NCI-H1105 treated with DMSO at 0.1 percent for 48 hours (cell line): ENCODE measurements around the gene C11orf54.
"Not testable (repeated sequence)": the region's sequence is repeated elsewhere in the genome, so short reads cannot be mapped to it uniquely, and the experiment has no call there.

ENCODE experiments used
- DNase-seq: peaks from one replicate; lab custom pipeline; 2025; lab: John Stamatoyannopoulos, UW

Gene C11orf54

DNA sequence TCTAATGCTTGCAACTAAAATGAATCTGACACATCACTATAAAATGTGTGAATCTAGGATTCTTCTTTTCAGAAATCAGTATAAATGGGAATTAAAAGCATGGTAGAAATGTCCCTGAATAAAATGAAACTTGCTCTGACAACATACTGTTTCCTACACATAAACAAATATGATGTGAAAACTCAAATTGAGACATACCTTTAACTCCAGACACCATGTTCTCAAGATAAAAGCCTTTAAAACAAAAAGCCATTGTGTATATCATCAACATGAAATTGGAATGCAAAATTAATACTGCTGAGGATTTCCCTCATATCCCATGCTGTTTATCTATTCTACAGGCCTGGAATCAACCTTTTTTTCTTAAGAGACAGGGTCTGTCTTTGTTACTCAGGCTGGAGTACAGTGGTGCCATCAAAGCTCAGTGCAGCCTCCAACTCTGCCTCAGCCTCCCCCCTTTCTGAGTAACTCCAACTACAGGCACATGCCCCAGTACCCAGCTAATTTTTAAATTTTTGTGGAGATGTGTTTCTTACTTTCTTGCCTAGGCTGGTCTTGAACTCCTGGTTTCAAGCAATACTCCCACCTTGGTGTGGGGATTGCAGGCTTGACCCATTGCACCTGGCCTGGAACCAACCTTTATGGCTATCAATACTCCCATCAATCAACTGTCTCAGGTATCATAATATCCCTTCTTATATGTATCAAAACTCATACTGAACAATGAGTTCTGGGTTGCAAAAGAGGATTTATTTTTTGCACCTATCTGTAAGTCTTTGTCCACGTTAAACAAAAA, 6.8 kb upstream of the C11orf54 start:
- no peak for DNase-seq

DNA sequence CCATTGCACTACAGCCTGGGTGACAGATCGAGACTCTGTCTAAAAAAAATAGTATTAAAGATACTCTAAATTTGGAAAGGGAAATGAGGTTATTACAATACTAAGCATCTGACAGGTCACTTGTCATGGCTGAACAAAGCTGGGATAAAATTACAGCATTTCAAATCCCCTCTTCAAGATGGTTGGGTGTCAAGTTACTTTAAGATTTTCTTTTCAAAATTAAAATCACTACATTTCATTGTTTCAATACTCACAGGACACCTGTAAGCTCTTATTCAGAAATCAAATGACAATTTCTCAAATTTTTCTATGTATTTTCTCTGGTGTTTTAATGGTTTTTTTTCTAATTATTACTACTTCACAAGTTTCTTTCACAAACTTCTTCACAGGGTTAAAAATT, 5.8 kb upstream of the C11orf54 start:
- DNase-seq = no peak

GRCh38 chr11:93736129-93736528, 5.3 kb upstream of the C11orf54 start:
- DNase-seq = no peak

GRCh38 chr11:93737904-93738612, 3.4 kb upstream of the C11orf54 start:
- DNase-seq = no peak

DNA sequence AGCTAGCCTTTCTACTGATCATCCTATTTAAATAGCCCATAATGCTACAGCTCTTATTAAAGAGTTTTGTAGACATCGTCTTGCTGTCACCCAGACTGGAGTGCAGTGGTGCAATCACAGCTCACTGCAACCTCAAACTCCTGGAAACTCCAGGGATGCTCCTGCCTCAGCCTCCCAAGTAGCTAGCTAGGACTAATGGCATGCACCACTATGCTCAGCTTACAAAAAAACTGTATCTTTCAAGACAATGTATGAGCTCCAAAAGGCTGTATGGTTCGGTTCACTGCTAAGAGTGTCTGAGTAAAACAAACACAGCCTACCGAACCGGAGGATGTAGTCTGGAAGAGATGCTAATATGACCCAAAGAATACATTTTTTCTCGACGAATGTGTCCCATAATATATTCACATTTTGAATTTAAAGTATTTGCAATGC, 2.8 kb upstream of the C11orf54 start:
- no peak for DNase-seq

DNA sequence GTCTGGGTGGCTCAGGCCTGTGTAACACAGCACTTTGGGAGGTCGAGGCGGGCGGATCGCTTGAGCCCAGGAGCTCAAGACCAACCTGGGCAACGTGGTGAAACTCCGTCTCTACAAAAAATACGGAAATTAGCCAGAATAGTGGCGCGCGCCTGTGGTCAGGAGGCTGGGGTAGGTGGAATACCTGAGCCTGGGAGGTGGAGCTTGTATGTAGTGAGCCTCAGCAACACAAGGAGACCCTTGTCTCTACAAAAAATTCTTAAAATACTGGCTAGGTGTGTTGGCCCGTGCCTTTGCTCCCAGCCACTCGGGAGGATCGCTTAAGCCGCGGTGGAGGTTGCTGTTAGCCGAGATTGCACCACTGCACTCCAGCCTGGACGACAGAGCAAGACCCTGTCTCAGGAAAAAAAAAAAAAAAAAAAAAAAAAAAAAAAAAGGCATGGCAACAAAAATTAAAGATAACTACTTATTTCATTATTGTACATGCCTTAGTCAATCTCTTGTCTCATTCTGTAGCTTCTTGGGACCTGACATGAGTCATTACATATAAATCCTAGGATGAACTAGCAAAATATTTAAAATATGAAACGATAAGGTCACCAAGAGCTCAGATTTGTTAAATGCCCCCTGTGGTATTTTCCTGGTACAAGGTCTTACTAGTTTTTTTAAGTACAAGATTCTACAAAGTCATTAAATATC, 1.3 kb upstream of the C11orf54 start:
- no peak for DNase-seq

DNA sequence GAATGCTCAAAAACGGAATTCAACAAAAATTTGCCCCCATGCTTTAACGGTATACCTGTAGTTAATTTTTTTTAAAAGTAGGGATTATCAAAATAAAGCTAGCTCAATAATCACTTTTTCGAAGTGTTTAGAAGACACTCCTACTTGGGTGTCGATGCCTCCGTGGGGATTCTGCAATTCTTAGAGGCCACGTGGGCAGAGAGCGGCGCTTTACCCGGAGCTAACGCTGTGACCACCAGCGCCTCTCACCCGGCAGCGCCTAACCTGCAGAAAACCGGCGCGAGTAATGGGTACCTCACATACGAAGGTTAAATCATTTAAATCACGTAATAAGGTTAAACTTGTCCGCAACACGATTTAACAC, 760 bp upstream of the C11orf54 start:
- DNase-seq = peak; percentile 67

DNA sequence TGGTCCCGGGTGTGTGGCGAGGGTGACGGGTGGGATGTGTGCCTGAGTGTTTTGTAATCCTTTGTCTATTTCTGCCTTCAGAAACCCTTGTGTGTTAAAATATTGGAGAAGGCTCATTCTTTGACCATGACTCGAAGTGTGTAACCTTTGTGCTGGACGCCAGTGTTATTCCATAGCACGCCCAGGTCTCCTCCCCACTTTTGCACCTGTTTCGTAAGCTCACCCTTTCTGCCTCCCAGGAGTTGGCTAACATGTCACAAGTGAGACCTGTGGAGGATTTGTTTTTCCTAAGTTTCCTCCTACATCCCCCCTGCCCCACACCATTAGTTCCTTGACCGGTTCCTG, 382 bp downstream of the C11orf54 start:
- peak; percentile 59 for DNase-seq

- no peak for DNase-seq
Observed at GRCh38 chr11:93743291-93743690, 1.8 kb downstream of the C11orf54 start.

DNA sequence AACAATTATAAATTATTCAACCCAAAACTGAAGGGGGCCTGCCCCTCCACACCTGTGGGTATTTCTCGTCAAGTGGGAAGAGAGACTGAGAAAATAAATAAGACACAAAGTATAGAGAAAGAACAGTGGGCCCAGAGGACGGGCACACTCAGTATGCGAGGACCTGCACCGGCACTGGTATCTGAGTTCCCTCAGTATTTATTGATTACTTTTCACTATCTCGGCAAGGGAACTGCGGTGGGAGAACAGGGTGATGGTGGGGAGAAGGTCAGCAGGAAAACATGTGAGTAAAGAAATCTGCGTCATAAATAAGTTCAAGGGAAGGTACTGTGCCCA, 3.2 kb downstream of the C11orf54 start:
- DNase-seq = no peak

GRCh38 chr11:93745005-93745755, 3.7 kb downstream of the C11orf54 start:
- not testable (repeated sequence) for DNase-seq

GRCh38 chr11:93746101-93746500, 4.6 kb downstream of the C11orf54 start:
- DNase-seq = no peak

GRCh38 chr11:93747122-93747521, 5.7 kb downstream of the C11orf54 start:
- no peak for DNase-seq

GRCh38 chr11:93751001-93751400, 9.5 kb downstream of the C11orf54 start:
- DNase-seq = no peak

DNA sequence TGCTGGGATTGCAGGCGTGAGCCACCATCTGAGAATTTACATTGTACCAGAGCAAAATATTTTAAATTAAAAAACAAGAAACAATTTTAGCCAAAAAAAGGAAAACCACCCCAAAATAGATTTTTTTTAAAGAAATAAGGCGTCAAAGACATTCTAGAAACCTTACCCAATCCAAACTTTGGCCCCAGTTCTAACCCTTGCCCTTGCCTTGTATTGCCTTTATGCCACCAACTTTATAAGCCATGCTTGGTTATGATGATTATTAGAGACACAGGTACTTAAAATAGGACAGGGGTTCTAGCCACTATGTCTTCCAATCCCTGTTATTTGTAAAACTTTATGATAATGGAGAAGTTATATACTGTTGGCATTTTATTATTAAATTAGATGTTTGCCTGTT, 11.8 kb downstream of the C11orf54 start:
- no peak for DNase-seq

DNA sequence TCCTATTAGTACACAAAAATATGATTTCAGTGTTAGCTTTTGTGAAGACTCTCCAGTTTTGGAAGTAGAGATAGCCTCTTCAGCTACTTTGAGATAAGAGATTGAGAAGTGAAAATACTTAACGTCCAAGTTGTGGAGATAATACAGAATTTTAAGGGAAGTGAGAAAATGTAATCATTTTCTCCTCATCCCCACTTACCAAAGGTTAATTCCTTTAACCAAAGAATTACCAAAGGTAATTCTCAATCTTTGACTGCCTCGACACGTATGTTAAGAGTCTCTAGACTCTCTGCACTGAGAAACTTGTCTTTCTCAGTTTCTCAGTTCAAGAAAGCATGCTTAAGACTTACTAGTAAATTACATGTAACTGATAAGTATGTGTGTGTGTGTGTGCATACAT, 15.3 kb downstream of the C11orf54 start:
- DNase-seq = no peak

GRCh38 chr11:93757301-93757700, 15.8 kb downstream of the C11orf54 start:
- no peak for DNase-seq

GRCh38 chr11:93757924-93758865, 16.7 kb downstream of the C11orf54 start:
- no peak for DNase-seq

- DNase-seq = not testable (repeated sequence)
Observed at GRCh38 chr11:93759123-93759522, 17.7 kb downstream of the C11orf54 start.

DNA sequence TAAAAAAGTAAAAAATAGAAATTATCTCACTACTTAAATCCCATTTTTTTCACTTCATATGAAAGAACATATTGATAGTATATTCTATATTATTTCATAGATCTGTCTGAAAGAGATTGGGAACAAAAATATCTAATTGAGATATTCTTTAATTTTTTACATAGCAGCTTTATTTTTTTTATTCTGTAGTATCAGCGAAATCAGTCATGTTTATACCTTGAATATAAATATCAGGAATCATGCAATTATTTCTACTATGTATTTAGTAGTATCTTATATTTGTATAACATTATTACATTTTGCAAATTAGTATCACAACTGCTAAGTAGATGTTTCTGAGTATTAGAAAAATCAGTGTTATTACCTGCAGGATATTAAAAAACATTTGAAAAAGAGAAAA, 20.4 kb downstream of the C11orf54 start:
- no peak for DNase-seq

GRCh38 chr11:93765551-93765950, 24.1 kb downstream of the C11orf54 start:
- DNase-seq = no peak
